HepG2 (cell line): ENCODE measurements around the gene RNASE8. TPM values are rescaled to one million over a fixed set of nuclear protein-coding genes. Genes with fewer than 3 reads are reported as not detected.

Experiments used
- AHR ChIP-seq: IDR thresholded peaks from 2 replicates; pipeline ENCODE4 v1.6.1; 2018; ENCODE audit warnings: missing genetic modification reagents, missing compliant biosample characterization
- AKAP8 ChIP-seq: sonication (generic); formaldehyde crosslinking; IDR thresholded peaks from 2 replicates; pipeline ENCODE4 v1.5.1; 2020; ENCODE audit warnings: mild to moderate bottlenecking, missing genetic modification reagents
- ASH2L ChIP-seq: fragments of 300-600, 200-600 bp; sonication (generic); IDR thresholded peaks from 2 replicates; pipeline ENCODE4 v1.7.0; 2017; ENCODE audit warnings: low read depth, mild to moderate bottlenecking, moderate library complexity, mixed read lengths, low read length; ENCODE audit not compliant: insufficient read length
- CSRNP2 ChIP-seq: sonication (generic); formaldehyde crosslinking; conservative IDR thresholded peaks from 2 replicates; pipeline ENCODE4 v1.8.0; 2022; ENCODE audit warnings: low read depth, missing genetic modification reagents
- GPN1 ChIP-seq: sonication (generic); formaldehyde crosslinking; IDR thresholded peaks from 2 replicates; pipeline ENCODE4 v1.5.1; 2020; ENCODE audit warnings: missing genetic modification reagents, borderline replicate concordance
- HOXD1 ChIP-seq: sonication (generic); formaldehyde crosslinking; IDR thresholded peaks from 2 replicates; pipeline ENCODE4 v1.5.0; 2020; ENCODE audit warnings: missing genetic modification reagents
- KDM5B ChIP-seq: sonication (generic); formaldehyde crosslinking; IDR thresholded peaks from 2 replicates; pipeline ENCODE4 v1.4.0; 2020; ENCODE audit warnings: missing genetic modification reagents, mild to moderate bottlenecking, borderline replicate concordance
- LCORL ChIP-seq, 2 experiments: fragments of 450-650 bp in 1 of 2; sonication (generic) in 1 of 2; formaldehyde crosslinking in 1 of 2; IDR thresholded peaks; 2 replicates each; pipeline versions ENCODE4 v1.5.0 to v1.6.1; 2017 to 2020; ENCODE audit warnings: antibody characterized with exemption in 1 of 2, missing genetic modification reagents in 1 of 2
- MAX ChIP-seq: IDR thresholded peaks from 2 replicates; pipeline ENCODE4 v1.6.1; 2012; ENCODE audit warnings: inconsistent platforms
- PCBP2 ChIP-seq: fragments of 200-400 bp; formaldehyde crosslinking; optimal IDR thresholded peaks from 2 replicates; pipeline ENCODE3; 2018; ENCODE audit warnings: low read length, low read depth; ENCODE audit not compliant: poor library complexity, severe bottlenecking
- SIN3A ChIP-seq: IDR thresholded peaks from 2 replicates; pipeline ENCODE4 v1.6.1; 2011; ENCODE audit warnings: low read depth, mild to moderate bottlenecking, control low read depth, low read length, borderline replicate concordance
- SNRNP70 ChIP-seq: fragments of 200-400 bp; formaldehyde crosslinking; IDR thresholded peaks from 2 replicates; pipeline ENCODE4 v1.6.1; 2017; ENCODE audit warnings: mild to moderate bottlenecking, low read depth, low read length, moderate library complexity
- SOX5 ChIP-seq: IDR thresholded peaks from 2 replicates; pipeline ENCODE4 v1.6.1; 2016; ENCODE audit warnings: borderline replicate concordance
- ZNF260 ChIP-seq: sonication (generic); formaldehyde crosslinking; IDR thresholded peaks from 2 replicates; pipeline ENCODE4 v1.4.0; 2020; ENCODE audit warnings: missing genetic modification reagents, low read depth, mild to moderate bottlenecking, borderline replicate concordance
- ZNF282 ChIP-seq: fragments of 450-650 bp; IDR thresholded peaks from 2 replicates; pipeline ENCODE4 v1.6.1; 2018; ENCODE audit not compliant: partially characterized antibody
- ZNF318 ChIP-seq: sonication (generic); formaldehyde crosslinking; IDR thresholded peaks from 2 replicates; pipeline ENCODE4 v1.4.0; 2020; ENCODE audit warnings: mild to moderate bottlenecking, missing genetic modification reagents
- ZNF766 ChIP-seq: sonication (generic); formaldehyde crosslinking; IDR thresholded peaks from 2 replicates; pipeline ENCODE4 v1.5.0; 2020; ENCODE audit warnings: missing genetic modification reagents, borderline replicate concordance
- polyA plus RNA-seq, 8 experiments: library from polyadenylated mRNA; depleted of rRNA in 3 of 8; stranded (reverse) in 7 of 8; unstranded in 1 of 8; fragments of >200 nt; fragmentation: Illumina TruSeq in 4 of 8; extraction: Trizol in 4 of 8; gene quantifications; 2 replicates each; pipeline versions ENCODE4 v1.2.1 to v1.2.3, GENCODE V29; 2011 to 2016; ENCODE audit warnings: low read depth in 4 of 8, missing spikeins in 1 of 8, mixed read lengths in 1 of 8; ENCODE audit not compliant: insufficient read depth in 1 of 8
- total RNA-seq, 5 experiments: library from RNA; depleted of rRNA; stranded (reverse); fragments of >200 nt; fragmentation: Illumina TruSeq; extraction: Trizol; gene quantifications; 2 replicates each; pipeline ENCODE4 v1.2.3, GENCODE V29; 2016; ENCODE audit warnings: low read depth in 1 of 5
- TF ChIP-seq, protein P1 (sequence below): IDR thresholded peaks from 2 replicates; pipeline ENCODE4 v1.6.1; 2016; ENCODE audit warnings: low read depth

The RNASE8 gene
- total and polyA plus RNA-seq, 2 of the 13 experiments (the other 11 are each of a cell fraction or from before 2014, with no cell fraction given): not detected

DNA sequence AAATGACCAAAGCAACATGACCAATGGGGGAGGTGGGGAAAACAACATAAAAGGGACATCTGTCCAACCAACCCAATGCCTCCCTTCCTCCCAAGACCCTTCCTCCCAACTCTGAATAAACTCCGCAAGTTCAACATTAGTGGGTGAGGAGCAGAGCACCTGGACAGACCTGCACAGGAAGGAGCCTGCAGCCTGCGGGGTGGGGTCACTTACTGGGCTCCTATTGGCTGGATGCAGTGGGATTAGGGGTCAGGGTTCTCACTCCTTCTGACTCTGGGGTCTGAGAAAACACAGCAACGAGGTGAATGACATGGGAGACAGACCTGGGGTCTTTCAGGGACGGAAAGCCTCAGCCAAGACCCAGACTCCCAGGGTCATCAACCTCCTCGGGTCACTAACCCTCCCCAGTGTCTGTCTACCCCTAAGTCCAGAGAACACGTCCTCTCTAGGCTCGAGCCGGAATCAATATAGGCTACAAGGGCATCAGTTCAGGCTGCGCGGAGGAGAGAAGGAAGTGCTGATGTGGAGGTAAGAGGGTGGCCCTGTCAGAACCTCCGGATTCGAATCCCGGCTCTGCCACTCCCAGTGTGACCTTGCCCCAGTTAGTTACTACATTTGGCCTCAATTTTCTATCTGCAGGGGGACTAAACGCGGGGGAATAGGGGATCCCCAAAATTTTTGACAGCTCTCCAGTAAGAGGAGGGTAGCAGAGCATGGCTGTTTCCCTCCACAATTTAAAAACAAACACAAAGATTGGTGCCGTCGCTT is 33.6 kb upstream of the RNASE8 start (continued):
- TF ChIP-seq SIN3A (no peak), ZNF282 (no peak), ZNF318 (CRISPR knock-in tag) (no peak), LCORL (IDR thresholded peaks at IDR 0.05) (no peak), LCORL (CRISPR knock-in tag; IDR thresholded peaks at IDR 0.05) (no peak), ZNF260 (CRISPR knock-in tag) (no peak), PCBP2 (no peak), AHR (no peak), ASH2L (peak; percentile 23), SOX5 (CRISPR knock-in tag) (no peak), CSRNP2 (no peak), MAX (peak; percentile 45; the same call in 1 of the 2 replicates), AKAP8 (CRISPR knock-in tag) (no peak), GPN1 (CRISPR knock-in tag) (no peak), KDM5B (CRISPR knock-in tag) (peak; percentile 1; the same call in 1 of the 2 replicates), ZNF766 (CRISPR knock-in tag) (no peak), HOXD1 (CRISPR knock-in tag) (no peak), SNRNP70 (no peak)
- TF ChIP-seq, protein P1, sequence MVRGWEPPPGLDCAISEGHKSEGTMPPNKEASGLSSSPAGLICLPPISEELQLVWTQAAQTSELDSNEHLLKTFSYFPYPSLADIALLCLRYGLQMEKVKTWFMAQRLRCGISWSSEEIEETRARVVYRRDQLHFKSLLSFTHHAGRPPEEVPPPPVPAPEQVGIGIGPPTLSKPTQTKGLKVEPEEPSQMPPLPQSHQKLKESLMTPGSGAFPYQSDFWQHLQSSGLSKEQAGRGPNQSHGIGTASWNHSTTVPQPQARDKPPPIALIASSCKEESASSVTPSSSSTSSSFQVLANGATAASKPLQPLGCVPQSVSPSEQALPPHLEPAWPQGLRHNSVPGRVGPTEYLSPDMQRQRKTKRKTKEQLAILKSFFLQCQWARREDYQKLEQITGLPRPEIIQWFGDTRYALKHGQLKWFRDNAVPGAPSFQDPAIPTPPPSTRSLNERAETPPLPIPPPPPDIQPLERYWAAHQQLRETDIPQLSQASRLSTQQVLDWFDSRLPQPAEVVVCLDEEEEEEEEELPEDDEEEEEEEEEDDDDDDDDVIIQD (CRISPR knock-in tag): no peak
